GM18858 (cell line): Measurements from ENCODE around the gene DOK7.

ENCODE experiments used
- ATAC-seq: cut with Tn5 transposase; IDR thresholded peaks from one replicate; pipeline ENCODE4 v1.9.1; 2021; ENCODE audit not compliant: unreplicated experiment

Gene DOK7

GRCh38 chr4:3427134-3427476, 36.0 kb upstream of the DOK7 start:
- ATAC-seq = no peak

- no peak for ATAC-seq
These were observed 35.2 kb upstream of the DOK7 start for GRCh38 chr4:3427706-3428446.

GRCh38 chr4:3429651-3430050, 33.5 kb upstream of the DOK7 start:
- no peak for ATAC-seq

- no peak for ATAC-seq
These were observed 32.6 kb upstream of the DOK7 start for GRCh38 chr4:3430524-3430923.

- no peak for ATAC-seq
These were observed 31.6 kb upstream of the DOK7 start for GRCh38 chr4:3431446-3431993.

- no peak for ATAC-seq
These were observed 30.7 kb upstream of the DOK7 start for GRCh38 chr4:3432381-3432790.

GRCh38 chr4:3433138-3433869, 29.8 kb upstream of the DOK7 start:
- no peak for ATAC-seq

GRCh38 chr4:3434881-3435685, 28.0 kb upstream of the DOK7 start:
- ATAC-seq = no peak

GRCh38 chr4:3435686-3435956, 27.5 kb upstream of the DOK7 start:
- no peak for ATAC-seq

- no peak for ATAC-seq
These were observed 26.9 kb upstream of the DOK7 start for GRCh38 chr4:3436048-3436797.

GRCh38 chr4:3436798-3437581, 26.1 kb upstream of the DOK7 start:
- ATAC-seq = no peak

- ATAC-seq = no peak
These were observed 25.5 kb upstream of the DOK7 start for GRCh38 chr4:3437582-3437936.

- no peak for ATAC-seq
These were observed 24.9 kb upstream of the DOK7 start for GRCh38 chr4:3437998-3438846.

GRCh38 chr4:3438847-3439180, 24.3 kb upstream of the DOK7 start:
- ATAC-seq = no peak

GRCh38 chr4:3439391-3439790, 23.7 kb upstream of the DOK7 start:
- ATAC-seq = no peak

- ATAC-seq = no peak
These were observed 23.1 kb upstream of the DOK7 start for GRCh38 chr4:3440011-3440410.

GRCh38 chr4:3440979-3441500, 22.1 kb upstream of the DOK7 start:
- ATAC-seq = no peak

GRCh38 chr4:3441501-3442459, 21.3 kb upstream of the DOK7 start, which contains the start of gene HGFAC:
Gene HGFAC (plus strand): TSS chr4:3441968. CDS start chr4:3442002, 34 bp downstream.
- no peak for ATAC-seq
